Neuron (in vitro differentiated cells): ENCODE results near the gene DSTYK.
A peak's percentile ranks its signal among the peaks of the same experiment; 100 is the strongest.

Source experiments
- H2AFZ ChIP-seq: one replicate; pipeline ENCODE4 v1.6.1; 2013; ENCODE audit warnings: low read depth, mild to moderate bottlenecking, inconsistent platforms, low read length, moderate library complexity
- H3K27me3 ChIP-seq: one replicate; pipeline ENCODE4 v1.6.1; 2013; ENCODE audit warnings: low read length; ENCODE audit not compliant: insufficient read depth
- H3K36me3 ChIP-seq: one replicate; pipeline ENCODE4 v1.6.1; 2013; ENCODE audit warnings: low read length; ENCODE audit not compliant: insufficient read depth
- H3K4me1 ChIP-seq: one replicate; pipeline ENCODE4 v1.6.1; 2013; ENCODE audit warnings: low read length; ENCODE audit not compliant: insufficient read depth
- H3K4me3 ChIP-seq: 2 replicates; pipeline ENCODE4 v1.5.1; 2013; ENCODE audit warnings: mild to moderate bottlenecking, low read length, moderate library complexity
- H3K9me3 ChIP-seq: one replicate; pipeline ENCODE4 v1.6.1; 2013; ENCODE audit warnings: low read length

DSTYK gene

GRCh38 chr1:205211169-205211838 lies at the start of gene DSTYK:
Gene DSTYK (minus strand): TSS chr1:205211702. CDS start chr1:205211535, 167 bp downstream.
- Histone ChIP-seq H3K9me3 (no peaks in the 10 kb centered on the region), H3K36me3 (no peaks in the 10 kb centered on the region), H2AFZ (peak within 1 kb of the TSS; percentile 85), H3K4me3 (peak within 1 kb of the TSS; percentile 83), H3K4me1 (peaks cover 8% of the 10 kb centered on the region), H3K27me3 (peaks cover 3% of the 10 kb centered on the region)

GRCh38 chr1:205259998-205260397 lies 48.5 kb upstream of the DSTYK start:
- H3K4me3 ChIP-seq = no peak overlapping the region
- H2AFZ ChIP-seq = no peak overlapping the region
- no peaks in the 10 kb centered on the region for H3K36me3 ChIP-seq
- H3K9me3 ChIP-seq = no peaks in the 10 kb centered on the region
- H3K4me1 ChIP-seq = peaks cover 10% of the 10 kb centered on the region
- no peaks in the 10 kb centered on the region for H3K27me3 ChIP-seq

- Histone ChIP-seq H3K4me3 (no peak overlapping the region), H3K36me3 (no peaks in the 10 kb centered on the region)
These were observed 47.9 kb upstream of the DSTYK start for GRCh38 chr1:205259324-205259832.

GRCh38 chr1:205258719-205259118 lies 47.2 kb upstream of the DSTYK start:
- H3K4me3 ChIP-seq = no peak overlapping the region
- peaks cover 10% of the 10 kb centered on the region for H3K4me1 ChIP-seq
- H3K9me3 ChIP-seq = no peaks in the 10 kb centered on the region
- no peaks in the 10 kb centered on the region for H3K36me3 ChIP-seq
- H2AFZ ChIP-seq = no peak overlapping the region
- H3K27me3 ChIP-seq = no peaks in the 10 kb centered on the region

More at GRCh38 chr1:205259324-205259832, 47.9 kb upstream of the DSTYK start:
- Histone ChIP-seq H3K4me1 (peaks cover 10% of the 10 kb centered on the region), H3K27me3 (no peaks in the 10 kb centered on the region), H2AFZ (no peak overlapping the region), H3K9me3 (no peaks in the 10 kb centered on the region)

- H2AFZ ChIP-seq = no peak overlapping the region
- no peaks in the 10 kb centered on the region for H3K9me3 ChIP-seq
- H3K4me1 ChIP-seq = peaks cover 10% of the 10 kb centered on the region
- H3K27me3 ChIP-seq = no peaks in the 10 kb centered on the region
- no peak overlapping the region for H3K4me3 ChIP-seq
- H3K36me3 ChIP-seq = no peaks in the 10 kb centered on the region
These were observed 46.8 kb upstream of the DSTYK start for GRCh38 chr1:205258261-205258691.

- no peaks in the 10 kb centered on the region for H3K27me3 ChIP-seq
- H3K9me3 ChIP-seq = no peaks in the 10 kb centered on the region
- no peaks in the 10 kb centered on the region for H3K36me3 ChIP-seq
- H3K4me3 ChIP-seq = no peak overlapping the region
- H3K4me1 ChIP-seq = peaks cover 10% of the 10 kb centered on the region
- H2AFZ ChIP-seq = no peak overlapping the region
These were observed 46.2 kb upstream of the DSTYK start for GRCh38 chr1:205257735-205258134.

- Histone ChIP-seq H3K9me3 (no peaks in the 10 kb centered on the region), H3K36me3 (no peaks in the 10 kb centered on the region), H3K27me3 (no peaks in the 10 kb centered on the region), H2AFZ (no peak overlapping the region), H3K4me1 (peaks cover 10% of the 10 kb centered on the region), H3K4me3 (no peak overlapping the region)
These were observed 45.6 kb upstream of the DSTYK start for GRCh38 chr1:205256951-205257625.

- no peak overlapping the region for H2AFZ ChIP-seq
- no peaks in the 10 kb centered on the region for H3K27me3 ChIP-seq
- H3K36me3 ChIP-seq = no peaks in the 10 kb centered on the region
- peaks cover 10% of the 10 kb centered on the region for H3K4me1 ChIP-seq
- no peak overlapping the region for H3K4me3 ChIP-seq
- H3K9me3 ChIP-seq = no peaks in the 10 kb centered on the region
These were observed 44.7 kb upstream of the DSTYK start for GRCh38 chr1:205255941-205256780.

GRCh38 chr1:205251576-205251975 lies 40.1 kb upstream of the DSTYK start:
- peaks cover 12% of the 10 kb centered on the region for H3K4me1 ChIP-seq
- no peaks in the 10 kb centered on the region for H3K9me3 ChIP-seq
- H3K27me3 ChIP-seq = no peaks in the 10 kb centered on the region
- H2AFZ ChIP-seq = no peak overlapping the region
- H3K36me3 ChIP-seq = no peaks in the 10 kb centered on the region
- H3K4me3 ChIP-seq = no peak overlapping the region

GRCh38 chr1:205250699-205251098 lies 39.2 kb upstream of the DSTYK start:
- Histone ChIP-seq H3K9me3 (no peaks in the 10 kb centered on the region), H2AFZ (no peak overlapping the region), H3K4me3 (no peak overlapping the region)

GRCh38 chr1:205249651-205250050 lies 38.1 kb upstream of the DSTYK start:
- H3K9me3 ChIP-seq = no peaks in the 10 kb centered on the region
- no peaks in the 10 kb centered on the region for H3K36me3 ChIP-seq
- no peaks in the 10 kb centered on the region for H3K27me3 ChIP-seq
- H3K4me1 ChIP-seq = peaks cover 15% of the 10 kb centered on the region
- no peak overlapping the region for H2AFZ ChIP-seq
- no peak overlapping the region for H3K4me3 ChIP-seq

More at GRCh38 chr1:205250699-205251098, 39.2 kb upstream of the DSTYK start:
- Histone ChIP-seq H3K27me3 (no peaks in the 10 kb centered on the region), H3K36me3 (no peaks in the 10 kb centered on the region), H3K4me1 (peaks cover 15% of the 10 kb centered on the region)

GRCh38 chr1:205248793-205249601 lies 37.5 kb upstream of the DSTYK start:
- no peak overlapping the region for H3K4me3 ChIP-seq
- peaks cover 15% of the 10 kb centered on the region for H3K4me1 ChIP-seq
- H3K27me3 ChIP-seq = no peaks in the 10 kb centered on the region
- H2AFZ ChIP-seq = no peak overlapping the region
- H3K9me3 ChIP-seq = no peaks in the 10 kb centered on the region
- H3K36me3 ChIP-seq = no peaks in the 10 kb centered on the region
